Activated T-helper 9 cell treated with anti-CD3 and anti-CD28 coated beads, Interleukin-2, amount 50 U/mL, for 16 hours (primary cell): ENCODE measurements around the gene RIPOR3.
"Not testable (repeated sequence)": the region's sequence is repeated elsewhere in the genome, so short reads cannot be mapped to it uniquely, and the experiment has no call there.

ENCODE experiments used
- DNase-seq: peaks from one replicate; pipeline ENCODE4 v3.0.0-alpha.2; 2020; ENCODE audit warnings: low read depth

RIPOR3 gene

GRCh38 chr20:50658804-50659380 is 32.5 kb downstream of the RIPOR3 start:
- no peak for DNase-seq

GRCh38 chr20:50655311-50655880 is 35.9 kb downstream of the RIPOR3 start:
- no peak for DNase-seq

GRCh38 chr20:50654904-50655303 is 36.4 kb downstream of the RIPOR3 start:
- no peak for DNase-seq

GRCh38 chr20:50652702-50653294 is 38.5 kb downstream of the RIPOR3 start:
- DNase-seq, result no peak

- no peak for DNase-seq
Observed at GRCh38 chr20:50651676-50652075, 39.7 kb downstream of the RIPOR3 start.

GRCh38 chr20:50649590-50649989 is 41.8 kb downstream of the RIPOR3 start:
- no peak for DNase-seq

GRCh38 chr20:50648651-50649050 is 42.7 kb downstream of the RIPOR3 start:
- DNase-seq, result no peak

- no peak for DNase-seq
Observed at GRCh38 chr20:50646483-50646996, 44.8 kb downstream of the RIPOR3 start.

- DNase-seq, result no peak
Observed at GRCh38 chr20:50645253-50646068, 45.9 kb downstream of the RIPOR3 start.

GRCh38 chr20:50642288-50642803 is 49.0 kb downstream of the RIPOR3 start:
- no peak for DNase-seq

- not testable (repeated sequence) for DNase-seq
Observed at GRCh38 chr20:50641625-50642287, 49.6 kb downstream of the RIPOR3 start.

- not testable (repeated sequence) for DNase-seq
Observed at GRCh38 chr20:50639971-50640711, 51.2 kb downstream of the RIPOR3 start.

- not testable (repeated sequence) for DNase-seq
Observed at GRCh38 chr20:50638015-50638847, 53.1 kb downstream of the RIPOR3 start.

- no peak for DNase-seq
Observed at GRCh38 chr20:50636601-50637540, 54.5 kb downstream of the RIPOR3 start.

- peak; percentile 26 for DNase-seq
Observed at GRCh38 chr20:50635676-50636600, 55.4 kb downstream of the RIPOR3 start.

GRCh38 chr20:50635014-50635557 is 56.3 kb downstream of the RIPOR3 start:
- no peak for DNase-seq

GRCh38 chr20:50634191-50634590 is 57.2 kb downstream of the RIPOR3 start:
- no peak for DNase-seq

- no peak for DNase-seq
Observed at GRCh38 chr20:50633361-50633760, 58.0 kb downstream of the RIPOR3 start.
